Activated T-cell treated with anti-CD3 and anti-CD28 coated beads, Interleukin-2, amount 50 U/mL, for 1 hour (primary cell): ENCODE measurements around the gene WARS2.

Source experiments
- DNase-seq: peaks from one replicate; pipeline ENCODE4 v3.0.0-alpha.2; 2020

Gene WARS2

DNA sequence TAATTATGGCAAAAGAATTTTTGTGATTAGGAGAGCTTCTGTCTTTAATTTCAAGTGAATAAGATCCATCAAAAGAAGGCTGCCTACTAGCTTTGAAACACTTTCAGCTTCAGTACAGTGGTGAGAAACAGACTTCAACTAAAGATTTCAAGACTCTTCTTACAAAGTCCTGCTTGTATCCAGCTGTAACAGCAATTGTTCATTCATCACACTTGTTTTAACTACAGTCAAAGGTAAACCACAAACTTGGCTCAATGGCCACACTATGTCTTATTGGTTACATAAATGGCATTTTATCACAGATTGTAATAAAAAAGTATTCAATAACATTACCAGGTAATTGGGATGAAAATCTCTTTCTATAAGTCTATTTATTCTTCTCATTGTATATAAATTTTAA, 59.2 kb downstream of the WARS2 start:
- DNase-seq, result no peak

DNA sequence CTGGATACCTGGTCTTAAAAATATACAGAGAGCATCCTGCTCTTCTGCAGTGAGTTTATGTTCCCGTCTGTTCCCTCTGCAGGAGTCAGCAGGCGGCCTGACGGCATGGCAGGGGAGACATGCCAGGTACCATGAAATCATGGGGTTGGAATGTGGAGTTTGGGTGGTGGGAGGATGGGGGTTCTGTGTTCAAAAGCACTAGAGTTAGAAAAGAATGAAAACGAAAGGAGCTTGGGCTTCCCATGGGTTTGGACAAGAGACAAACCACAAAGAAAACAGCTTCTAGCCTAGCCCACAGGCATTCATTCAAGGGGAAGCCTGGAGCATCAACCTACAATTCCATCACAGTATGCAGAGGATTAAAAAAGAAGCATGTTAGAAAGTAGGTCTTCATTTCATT, 59.9 kb downstream of the WARS2 start:
- no peak for DNase-seq

DNA sequence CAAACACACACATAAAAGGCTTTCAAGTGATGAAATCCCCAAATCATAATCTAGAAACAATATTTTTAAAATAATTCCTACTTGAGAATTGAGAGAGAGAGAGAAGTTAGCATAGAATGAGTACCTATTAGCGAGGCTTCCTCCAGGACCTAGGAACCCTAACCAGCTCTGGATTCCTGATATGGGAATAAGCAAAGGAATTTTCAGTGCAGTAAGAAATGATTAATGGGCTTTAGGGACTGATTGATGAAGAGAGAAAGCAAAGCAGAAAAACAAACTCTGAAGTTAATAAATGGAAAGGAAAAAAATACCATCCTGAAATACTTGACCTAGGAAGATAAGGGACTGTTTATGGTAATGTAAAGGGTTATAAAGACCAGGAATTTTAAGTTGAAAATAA, 60.6 kb downstream of the WARS2 start:
- DNase-seq, result no peak

DNA sequence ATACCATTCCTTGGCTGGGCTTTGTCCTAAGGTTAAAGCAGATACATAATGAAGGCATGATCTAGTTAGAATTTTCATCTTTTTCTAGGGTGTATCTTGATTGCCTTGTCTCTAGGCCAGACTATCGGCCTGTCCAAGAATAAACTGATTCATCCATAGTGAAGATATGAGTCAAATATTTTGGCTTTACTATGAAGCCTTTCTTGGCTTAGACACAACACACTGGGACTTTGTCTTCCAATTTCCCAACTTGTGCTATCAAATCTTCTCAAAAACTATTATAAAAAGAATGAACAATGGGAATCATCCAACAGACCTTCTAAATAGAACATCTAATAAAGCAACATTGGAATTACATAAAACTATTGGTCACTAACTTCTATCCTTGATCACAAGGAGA, 64.8 kb downstream of the WARS2 start:
- no peak for DNase-seq

DNA sequence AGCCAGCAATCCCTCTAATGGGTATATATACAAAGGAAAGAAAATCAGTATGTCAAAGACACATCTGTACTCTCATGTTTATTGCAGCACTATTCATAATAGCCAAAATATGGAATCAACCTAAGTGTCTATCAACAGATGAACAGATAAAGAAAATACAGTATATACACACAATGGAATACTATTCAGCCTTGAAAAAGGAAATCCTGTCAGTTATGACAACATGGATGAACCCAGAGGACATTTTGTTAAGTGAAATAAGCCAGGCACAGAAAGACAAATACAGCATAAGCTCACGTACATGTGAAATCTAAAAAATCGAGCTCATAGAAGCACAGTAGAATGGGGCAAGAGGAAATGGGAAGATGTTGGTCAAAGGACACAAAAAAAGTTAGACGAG, 69.1 kb downstream of the WARS2 start:
- no peak for DNase-seq

DNA sequence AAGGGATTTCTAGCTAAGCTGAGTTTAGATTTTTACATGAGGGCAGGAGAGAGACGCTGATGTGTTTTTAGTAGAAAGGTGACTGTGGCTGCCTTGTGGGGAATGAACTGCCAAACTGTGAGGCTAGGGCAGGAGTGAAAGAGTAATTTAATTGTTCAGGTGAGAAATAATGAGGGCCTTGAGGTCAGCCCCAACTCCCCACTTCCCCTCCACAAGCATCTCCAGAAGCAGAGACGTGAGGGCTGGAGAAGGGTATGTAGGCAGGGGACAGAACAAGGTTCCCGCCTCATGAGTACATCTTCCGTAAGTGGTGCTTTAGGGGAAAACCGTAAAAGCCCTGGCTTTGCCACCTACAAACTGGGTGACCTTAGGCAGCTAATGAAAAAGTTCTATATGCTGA, 70.8 kb downstream of the WARS2 start:
- no peak for DNase-seq

DNA sequence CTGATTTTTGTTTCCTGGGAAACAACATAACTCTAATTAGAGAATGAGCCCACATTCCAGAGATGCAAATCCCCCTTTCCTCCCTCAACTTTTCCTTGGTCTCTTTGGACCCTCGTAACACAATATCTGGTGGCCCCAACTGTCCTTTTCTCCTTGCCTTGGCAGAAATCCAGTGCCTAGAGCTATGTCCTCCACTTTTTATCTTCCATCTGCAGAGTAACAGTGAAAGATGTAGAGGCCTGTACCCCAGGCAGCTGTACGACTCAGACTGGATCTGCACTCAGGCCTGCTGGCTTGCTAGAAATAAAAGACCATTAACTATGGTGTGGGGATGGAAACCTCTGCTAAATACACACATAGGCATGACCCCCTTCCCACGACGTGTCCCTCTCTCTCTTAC, 72.0 kb downstream of the WARS2 start:
- no peak for DNase-seq

DNA sequence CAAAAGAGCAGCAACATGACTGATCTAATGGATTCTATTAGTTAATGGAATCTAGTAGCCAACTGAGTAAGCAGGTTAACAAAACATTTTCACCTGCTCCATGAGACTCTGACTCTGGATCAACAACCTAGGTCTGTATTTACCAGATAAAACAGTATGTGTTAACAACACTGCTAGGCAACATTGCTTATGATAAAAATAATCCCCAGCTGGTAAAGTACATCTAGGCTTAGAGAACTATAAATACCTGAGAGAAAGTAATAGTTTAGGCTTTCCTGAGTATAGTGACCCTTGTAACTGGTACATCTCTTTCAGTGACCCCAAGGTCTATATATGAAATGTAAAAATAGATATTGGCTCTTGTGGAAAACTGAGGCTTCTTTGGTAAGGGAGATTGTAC, 78.8 kb downstream of the WARS2 start:
- DNase-seq, result no peak

DNA sequence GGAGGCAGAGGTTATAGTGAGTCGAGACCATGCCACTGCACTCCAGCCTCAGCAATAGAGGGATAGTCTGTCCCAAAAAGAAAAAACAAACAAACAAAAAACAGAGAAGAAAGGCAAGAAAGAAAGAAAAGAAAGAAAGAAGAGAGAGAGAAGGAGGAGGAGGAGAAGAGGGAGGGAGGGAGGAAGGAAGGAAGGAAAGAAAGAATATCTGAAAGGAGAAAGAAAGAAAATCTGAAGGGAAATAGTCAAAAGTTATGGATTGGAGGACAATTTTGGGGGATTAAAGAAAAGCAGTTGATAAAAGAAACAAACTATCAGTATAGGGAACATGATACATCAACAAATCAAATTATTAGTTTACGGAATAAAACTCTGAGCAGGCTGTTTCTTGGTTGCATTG, 84.9 kb downstream of the WARS2 start:
- DNase-seq, result no peak

DNA sequence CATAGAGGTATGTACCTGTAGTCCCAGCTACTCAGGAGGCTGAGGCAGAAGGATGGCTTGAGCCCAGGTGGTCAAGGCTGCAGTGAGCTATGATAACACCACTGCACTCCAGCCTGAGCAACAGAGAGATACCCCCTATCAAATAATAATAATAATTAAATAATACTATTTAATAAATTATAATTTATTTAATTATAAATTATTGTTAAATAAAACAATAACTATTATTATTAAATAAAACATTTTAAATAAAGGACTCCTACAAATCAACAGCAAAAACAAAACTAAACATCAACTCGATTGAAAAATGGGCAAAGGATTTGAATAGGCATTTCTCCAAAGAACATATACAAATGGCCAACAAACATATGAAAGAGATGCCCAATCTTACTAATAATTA, 86.5 kb downstream of the WARS2 start:
- no peak for DNase-seq

DNA sequence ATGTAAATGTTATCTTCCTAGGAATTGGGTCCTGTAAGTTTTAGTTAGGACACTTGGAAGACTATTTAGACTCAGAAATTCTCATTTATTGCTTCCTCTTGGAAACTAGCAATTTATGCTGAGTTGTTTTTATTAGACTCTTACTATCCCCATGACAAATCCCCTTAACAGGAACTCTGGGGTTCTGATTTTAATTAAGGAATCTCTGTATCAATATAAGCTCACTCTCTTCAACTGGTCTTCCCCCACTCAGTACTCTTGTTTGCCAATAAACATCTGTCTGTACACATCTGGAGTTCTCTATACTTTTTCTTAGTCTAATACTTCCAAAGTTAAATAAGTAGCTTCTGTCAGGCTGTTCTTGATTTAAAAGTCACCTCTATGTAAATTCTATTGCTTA, 88.2 kb downstream of the WARS2 start:
- DNase-seq, result no peak

DNA sequence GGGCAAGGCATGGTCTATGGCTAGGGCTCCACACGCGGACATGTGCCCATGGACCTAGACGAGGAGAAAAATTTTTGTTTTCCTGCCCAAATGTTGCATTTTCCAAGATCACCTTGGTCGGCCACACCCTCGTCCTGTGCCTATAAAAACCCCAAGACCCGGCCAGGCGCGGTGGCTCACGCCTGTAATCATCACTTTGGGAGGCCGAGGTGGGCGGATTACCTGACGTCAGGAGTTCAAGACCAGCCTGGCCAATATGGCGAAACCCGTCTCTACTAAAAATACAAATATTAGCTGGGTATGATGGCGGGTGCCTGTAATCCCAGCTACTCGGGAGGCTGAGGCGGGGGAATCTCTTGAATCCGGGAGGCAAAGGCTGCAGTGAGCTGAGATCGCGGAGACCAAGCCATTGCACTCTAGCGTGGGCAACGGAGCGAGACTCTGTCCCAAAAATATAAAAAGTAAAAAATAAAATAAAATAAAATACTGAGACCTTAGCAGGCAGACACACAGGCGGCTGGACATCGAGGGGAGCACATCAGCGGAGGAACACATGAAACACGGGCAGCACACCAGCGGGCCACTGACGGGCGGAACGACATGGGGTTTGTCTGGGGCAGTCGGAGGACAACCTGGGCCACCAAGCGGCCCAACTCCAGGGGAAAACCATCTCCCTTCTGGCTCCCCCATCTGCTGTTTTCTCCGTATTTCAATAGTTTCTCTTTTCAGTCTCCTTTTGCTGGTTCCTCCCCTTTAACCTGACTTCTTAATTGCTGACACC, 91.6 kb downstream of the WARS2 start:
- no peak for DNase-seq

DNA sequence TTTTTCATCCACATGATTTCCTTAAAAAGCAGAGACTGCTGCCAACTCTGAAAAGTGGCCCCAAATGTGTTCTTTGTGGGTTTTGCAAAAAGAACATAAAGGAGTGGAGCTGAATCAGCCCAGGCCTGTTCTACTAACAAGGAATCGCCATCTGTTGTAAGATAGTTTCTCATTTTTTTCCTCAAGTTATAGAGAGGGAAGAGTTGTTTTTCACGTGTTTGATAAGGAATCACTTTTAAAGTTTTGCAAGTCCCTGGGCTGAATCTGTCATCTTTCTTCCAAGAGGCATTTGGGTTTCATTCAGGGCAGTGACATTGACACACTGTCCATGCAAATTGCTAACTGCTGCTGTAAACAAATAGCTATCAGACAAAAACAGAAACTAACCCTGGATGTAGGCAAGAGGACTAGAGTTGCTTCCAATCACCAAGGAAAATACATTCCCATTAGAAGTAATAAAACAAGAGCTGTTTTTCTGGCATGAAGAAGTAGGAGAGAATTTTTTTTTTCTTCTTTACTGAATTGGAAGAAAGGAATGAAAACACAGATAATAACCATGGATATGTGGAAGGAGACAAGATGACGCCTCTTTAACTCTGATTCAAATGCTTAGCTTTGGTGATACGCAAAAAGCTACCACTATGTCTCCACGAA, 93.5 kb downstream of the WARS2 start:
- DNase-seq, result no peak

DNA sequence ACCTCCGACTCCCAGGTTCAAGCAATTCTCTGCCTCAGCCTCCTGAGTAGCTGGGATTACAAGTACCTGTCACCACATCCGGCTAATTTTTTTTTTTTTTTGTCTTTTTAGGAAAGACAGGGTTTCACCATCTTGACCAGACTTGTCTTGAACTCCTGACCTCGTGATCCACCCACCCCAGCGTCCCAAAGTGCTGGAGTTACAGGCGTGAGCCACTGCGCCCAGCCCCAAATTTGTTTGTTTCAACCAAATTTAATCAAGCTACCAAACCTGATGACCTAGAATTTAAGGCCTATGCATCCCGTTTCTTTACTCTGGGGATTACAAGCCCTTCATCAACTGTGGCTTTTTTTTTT, 94.0 kb downstream of the WARS2 start:
- DNase-seq, result no peak

DNA sequence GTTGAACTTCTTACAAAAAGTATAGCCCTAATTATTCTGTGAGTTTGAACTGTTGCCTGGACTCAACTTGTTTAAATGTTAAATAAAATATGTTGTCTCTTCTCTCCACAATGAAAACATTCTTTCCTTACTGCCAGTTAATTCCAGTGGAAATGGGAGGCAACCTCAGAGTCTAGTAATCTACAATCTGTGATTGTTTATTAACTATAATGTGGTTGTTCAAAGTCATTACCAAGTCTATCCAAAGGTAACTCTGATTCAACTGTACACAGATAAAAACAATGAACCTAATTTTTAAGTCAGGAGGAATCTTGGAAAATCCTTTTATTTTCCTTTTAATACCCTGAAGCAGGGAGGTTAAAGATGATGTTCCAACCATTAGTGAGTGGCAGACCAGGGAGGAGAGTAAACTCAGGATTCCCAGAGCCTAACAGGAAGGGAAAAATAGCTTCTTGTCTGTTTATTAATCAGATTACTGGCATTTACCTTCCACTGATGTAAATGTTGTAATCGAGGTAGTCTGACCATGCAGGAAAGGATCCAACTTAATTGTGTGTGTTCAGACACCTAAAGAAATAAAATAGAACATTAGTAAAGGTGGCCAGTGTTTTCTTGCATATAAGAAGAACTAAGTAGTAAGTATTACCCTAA, 95.2 kb downstream of the WARS2 start:
- no peak for DNase-seq

DNA sequence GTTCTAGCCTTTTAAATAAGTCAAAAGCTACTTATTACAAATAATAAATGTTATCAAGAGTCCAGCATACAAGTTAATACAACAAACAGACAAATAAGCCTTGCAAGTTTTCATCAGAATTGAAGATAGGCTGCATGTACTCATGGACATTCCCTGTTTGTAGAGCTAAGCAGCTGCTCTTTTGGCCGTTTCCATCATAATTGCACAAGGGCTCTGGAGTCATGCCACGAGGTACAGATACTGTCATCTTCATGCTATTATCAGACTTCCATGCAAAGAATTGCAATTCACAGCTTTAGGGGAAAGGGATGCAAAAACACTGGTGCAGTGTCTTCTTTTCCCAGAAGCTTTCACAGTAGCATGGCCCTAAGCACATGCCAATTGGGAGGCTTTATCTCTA, 99.5 kb downstream of the WARS2 start:
- DNase-seq, result no peak

DNA sequence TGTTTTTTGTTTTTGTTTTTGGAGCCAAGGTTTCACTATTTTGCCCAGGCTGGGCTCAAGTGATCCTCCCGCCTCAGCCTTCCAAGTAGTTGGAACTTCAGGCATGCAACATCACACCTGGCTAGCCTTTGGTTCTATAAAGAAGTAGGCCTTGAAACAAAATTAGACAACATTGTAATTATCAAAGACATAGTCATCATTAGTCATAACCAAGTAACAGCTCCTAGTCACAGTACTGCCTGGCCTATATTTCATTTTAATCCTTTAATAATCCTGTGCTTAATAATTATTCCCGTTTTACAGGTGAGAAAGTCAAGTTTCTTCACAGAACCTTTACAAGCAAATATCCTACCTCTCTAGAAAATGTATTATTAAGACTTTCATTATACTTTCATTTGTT, 100.0 kb downstream of the WARS2 start:
- DNase-seq, result no peak

DNA sequence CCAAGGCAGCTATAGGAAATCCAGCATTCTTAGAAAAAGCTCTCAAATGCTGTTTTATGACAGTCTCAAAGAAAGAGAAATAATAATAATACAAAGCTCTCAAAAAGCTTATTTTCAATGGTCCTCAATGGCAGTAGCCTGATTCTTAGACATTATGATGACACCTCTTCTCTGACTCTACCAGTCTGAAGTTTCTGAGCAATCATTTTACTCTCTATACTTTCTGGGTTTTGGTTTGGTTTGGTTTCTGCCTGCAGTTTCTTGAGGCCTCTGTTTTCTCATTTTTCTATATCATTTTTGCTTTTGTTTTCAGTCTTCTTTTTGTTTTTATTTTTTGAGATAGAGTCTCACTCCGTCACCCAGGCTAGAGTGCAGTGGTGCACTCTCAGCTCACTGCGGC, 102.1 kb downstream of the WARS2 start:
- DNase-seq, result no peak

DNA sequence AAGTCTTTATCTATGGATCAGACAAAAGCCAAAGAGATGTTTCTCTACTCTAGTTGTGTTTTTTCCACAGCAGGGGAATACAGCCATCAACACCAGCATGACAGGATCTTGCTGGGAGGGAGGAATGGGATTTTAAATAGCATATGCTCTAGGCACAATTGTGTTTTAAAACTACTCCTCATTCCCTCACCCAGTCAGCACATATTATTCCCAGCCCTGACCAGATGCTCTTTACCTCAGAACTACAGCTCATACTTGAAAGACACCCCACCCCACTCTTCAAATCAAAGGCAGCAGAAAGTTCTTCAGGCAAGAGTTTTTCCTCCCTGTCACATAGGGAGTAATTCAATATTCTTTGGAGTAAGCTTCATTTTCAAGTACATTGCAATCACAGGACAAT, 106.1 kb downstream of the WARS2 start:
- DNase-seq, result no peak

DNA sequence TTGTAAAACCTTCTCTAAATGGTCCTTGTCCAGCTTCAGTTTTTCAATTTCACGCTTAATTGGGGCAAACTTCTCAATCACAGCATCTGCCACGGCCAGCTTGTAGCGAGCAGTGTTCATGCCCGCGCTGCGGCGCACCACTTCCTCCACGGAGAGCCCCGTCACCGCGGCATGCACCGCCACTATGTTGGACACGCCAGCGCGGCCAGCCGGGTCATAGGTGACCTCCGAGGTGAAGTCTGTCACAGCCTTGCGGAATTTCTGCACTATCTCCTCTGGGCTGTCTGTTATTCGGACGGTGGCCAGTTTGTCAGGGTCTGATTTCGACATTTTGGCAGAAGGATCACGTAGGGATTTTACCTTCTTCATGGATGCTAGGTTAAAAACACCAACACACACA, 107.5 kb downstream of the WARS2 start:
- no peak for DNase-seq

DNA sequence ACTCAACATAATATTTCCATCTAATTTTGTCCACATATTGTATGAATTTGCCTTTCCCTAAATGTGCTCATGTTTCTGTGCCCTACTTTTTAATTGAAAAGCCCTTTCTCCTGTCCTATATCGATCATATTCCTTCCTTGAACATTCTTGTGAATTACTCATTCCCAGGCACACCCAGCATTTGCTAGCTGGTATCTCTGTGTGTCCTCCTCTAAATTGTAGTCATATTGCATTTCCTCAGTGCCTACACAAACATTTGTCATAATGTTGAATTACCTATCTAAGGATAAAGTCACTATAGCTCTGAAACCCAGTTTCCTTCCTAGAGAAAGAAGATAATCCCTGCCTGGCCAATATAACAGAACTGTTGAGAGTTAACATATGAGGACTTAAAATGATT, 112.7 kb downstream of the WARS2 start:
- no peak for DNase-seq

DNA sequence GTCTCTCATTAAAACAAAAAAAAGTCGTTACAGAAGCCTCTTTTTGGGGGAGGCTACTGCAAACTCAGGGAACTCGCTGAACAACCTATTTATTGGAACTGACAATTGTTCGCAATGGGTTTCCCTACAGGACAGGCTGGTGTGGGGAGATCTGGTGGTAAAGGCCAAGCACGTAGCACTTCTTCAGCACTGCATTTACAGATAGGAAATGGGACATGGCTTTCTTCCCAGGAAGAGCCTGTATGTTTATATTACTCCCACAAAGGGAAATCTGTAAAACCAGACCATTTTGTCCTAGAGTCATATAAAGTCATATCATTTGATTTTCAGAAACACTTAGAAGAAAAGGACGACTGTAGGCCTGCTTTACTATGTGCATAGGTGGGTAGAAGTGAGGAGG, 113.5 kb downstream of the WARS2 start:
- no peak for DNase-seq

DNA sequence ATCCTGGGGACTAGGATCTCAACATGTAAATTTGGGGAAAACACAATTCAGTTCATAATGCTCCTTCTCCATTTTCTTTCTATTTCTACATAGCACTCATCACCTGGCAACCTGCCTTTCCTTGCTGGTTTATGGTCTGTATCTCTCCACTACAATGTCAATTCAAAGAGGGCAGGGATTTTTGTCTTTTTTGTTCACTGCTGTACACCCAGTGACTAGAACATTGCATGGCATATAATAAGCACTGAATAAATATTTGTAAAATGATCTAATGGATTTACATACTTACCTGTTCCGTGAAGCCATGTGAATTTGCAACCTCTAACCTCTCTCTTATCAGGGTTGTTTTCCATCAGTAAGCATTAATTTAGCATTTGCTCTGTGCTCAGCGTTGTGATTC, 124.9 kb downstream of the WARS2 start:
- no peak for DNase-seq

DNA sequence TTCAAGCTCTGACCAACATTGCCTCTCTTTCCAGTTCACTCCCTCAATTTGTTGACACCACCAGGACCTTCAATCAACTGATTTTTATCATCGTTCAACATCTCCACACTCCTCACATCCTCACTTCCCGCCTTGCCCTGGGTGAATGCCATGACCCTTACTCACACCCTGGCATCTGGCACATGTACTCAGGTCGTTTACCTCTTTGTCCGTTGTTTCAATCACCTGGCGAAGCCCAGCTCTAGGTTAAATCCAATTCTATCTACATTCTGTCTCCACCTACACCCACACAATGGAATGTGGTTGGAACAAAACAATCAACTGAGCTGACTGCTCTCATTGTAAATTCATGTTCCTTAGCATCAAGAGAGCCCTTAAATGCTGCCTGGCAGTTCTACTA, 128.1 kb downstream of the WARS2 start:
- DNase-seq, result no peak

DNA sequence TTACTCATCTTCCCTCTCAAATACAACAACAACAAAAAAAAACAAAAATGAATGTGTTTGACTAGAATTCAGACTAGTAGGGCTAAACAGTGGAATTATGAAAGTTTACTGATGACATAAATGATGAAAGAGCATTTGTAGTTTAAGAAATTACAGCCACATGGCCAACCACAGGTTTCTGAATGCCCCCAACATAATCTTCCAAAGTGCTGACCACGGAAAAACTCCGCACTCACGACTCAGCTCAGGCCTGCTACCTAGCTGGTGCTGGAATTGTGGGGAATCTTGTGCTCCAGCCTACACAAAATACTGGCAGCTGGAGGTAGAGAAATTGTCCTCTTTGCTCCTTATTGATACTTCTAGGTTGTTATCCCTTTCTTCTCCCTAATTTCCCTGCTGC, 128.7 kb downstream of the WARS2 start:
- no peak for DNase-seq
